GM21619 (cell line): ENCODE measurements around the gene ALKBH3.

Experiments used
- ATAC-seq: cut with Tn5 transposase; IDR thresholded peaks from one replicate; pipeline ENCODE4 v1.9.1; 2021; ENCODE audit not compliant: unreplicated experiment

ALKBH3 gene

DNA sequence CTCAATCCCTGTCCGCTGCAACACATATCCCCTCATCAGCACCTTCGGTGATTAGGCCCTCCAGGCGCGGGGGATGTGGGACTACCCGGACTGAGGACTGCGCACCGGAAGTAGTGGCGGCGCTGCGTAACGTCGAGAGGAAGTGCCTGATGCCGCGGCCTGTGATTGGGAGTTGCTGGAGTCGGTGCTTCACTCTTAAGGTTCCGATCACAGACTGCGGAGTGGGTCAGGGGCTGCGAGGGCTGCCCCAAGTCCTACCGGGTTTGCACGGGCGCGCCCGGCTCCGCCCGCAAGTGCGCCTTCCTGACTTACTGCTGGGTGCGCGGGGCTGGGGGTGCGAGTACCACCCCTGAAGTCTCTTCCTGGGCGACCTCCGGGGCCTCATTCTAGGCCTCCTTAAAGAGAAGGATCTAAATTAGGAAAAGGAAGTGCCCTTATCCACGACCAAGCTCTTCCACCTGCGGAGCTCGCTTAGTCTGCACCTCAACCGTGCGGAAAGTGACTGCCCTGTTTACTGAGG lies at the start of gene ALKBH3:
Gene ALKBH3 (plus strand): TSS at position 192 of the 520 bp plus-strand sequence. CDS start 1,822 bp downstream, outside the sequence.
- peak; percentile 99 for ATAC-seq

DNA sequence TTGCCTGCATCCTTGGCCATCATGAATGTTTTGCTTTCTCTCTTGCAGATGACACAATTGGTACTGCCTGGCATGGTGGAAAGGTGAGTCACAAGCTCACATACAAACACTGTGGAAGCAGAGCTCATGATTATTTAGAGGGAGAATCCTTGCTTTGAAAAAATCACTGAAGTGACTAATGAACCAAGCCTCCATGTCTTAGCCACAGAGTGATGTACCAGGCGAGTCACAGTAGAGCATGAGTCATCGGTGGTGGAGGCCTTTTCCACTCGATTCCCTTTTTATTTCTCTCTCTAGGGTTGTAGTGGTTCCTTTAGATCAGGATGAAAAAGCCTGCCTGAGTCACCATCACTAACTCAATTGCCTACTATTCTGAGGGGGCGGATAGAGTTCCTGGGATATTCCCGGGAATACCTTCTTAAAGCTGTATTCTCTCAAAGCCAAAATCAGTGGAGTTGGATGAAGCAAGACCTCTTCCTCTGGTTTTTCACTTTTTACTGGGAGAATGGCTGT lies 49.6 kb upstream of the ALKBH3 start:
- ATAC-seq = peak; percentile 72

DNA sequence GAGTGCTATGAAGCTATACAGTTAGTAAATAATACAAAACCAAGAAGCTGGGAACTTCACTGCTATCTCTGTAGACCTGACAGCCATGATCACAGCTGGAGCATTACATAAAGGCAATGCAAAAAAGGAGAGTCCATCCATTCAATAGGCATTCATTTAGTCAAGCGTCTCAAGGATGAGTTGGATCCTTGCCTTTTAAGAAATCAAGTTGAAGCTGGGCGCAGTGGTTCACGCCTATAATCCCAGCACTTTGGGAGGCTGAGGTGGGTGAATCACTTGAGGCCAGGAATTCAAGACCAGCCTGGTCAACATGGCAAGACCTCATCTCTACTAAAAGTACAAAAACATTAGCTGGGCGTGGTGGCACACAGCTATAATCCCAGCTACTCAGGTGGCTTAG lies 48.1 kb upstream of the ALKBH3 start:
- ATAC-seq = no peak

DNA sequence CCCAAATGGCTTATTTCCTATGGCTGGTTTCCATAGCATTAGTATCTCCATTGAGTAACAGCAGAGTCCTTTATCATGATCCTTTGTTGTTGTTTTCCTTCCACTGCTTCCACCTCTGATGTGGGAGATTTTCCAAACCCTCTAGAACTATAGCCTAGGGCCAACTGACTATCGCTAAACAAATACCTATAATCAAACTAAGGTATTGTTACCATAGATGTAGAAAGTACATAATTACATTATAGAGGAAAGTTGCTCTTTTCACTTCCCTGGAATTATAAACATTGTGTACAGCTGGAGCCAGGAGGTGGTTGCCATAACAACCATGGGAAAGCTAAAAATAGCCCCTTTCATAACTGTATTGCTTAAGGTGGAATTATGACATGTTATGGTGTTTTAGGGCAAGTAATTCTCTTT lies 47.0 kb upstream of the ALKBH3 start:
- ATAC-seq = no peak

DNA sequence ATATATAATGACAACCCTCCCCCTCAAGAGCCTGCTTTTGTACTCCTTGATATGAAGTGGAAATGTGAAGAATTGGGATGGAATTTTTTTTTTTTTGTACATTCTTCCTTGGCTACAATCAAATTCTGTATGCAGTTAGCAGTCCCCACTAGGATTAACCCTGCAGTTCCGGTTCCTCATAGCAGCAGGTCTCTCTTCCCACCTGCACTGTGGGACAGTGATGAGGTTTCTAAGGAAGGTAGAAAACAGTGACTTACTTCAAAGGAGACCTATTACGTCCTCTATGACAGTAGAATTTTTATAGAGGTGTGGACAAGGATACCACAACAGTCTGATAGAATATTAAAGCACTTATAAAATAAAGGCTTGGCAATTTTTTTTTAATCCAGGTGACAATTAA lies 46.3 kb upstream of the ALKBH3 start:
- ATAC-seq = no peak

DNA sequence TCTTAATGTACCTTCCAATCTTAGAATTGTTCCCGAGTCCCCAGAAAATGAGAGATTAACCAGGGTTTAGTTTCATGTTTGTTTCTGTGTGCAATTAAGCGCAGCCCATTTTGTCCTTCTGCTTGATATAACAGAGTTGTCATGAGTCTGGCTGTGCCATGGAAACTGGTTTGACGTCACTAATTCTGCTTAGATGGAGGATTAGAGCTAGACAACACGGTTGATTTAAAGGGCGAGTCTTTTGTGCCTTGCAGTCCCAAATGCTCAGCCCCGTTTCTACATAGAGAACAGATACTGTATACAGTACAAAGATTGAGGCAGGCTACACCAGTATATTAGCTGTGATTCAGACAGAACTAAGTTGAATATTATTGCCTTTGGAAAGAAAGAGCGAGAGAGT lies 45.5 kb upstream of the ALKBH3 start:
- ATAC-seq = no peak

DNA sequence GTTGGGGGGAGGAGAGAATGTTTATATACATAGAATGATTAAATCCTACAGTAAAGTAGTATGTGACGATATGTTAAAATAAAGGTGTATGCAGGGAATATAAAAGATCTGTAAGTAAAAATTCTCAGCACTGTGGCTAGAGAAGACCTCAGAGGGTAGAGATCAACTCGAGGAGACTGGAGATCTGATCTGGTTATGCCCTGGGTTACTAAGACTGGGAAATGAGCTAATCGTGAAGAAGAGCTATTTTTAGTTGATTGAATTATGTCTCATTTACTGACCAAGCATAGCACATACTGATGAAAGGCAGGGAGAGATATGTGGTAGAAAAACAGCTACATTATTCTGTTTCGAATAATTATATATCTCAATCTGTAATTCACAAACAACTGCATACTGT lies 42.8 kb upstream of the ALKBH3 start:
- no peak for ATAC-seq

DNA sequence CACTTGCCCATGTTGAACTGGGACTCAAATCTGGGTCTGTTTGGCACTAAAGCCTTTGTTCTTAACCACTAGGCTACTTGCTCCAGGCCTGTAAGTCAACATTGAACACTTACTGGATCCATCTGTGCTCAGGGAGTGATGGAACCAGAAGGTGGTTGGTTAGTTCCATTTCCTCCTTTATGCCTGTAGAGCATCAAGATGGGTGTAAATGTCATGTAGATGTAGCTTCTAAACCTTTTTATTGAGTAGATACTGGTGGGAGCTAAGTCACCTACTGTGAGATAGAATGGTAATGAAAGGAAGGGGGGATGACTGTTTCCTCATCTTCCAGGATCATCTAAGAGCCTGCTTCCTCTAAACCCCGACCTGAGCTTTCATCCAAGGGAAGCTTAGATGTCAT lies 38.6 kb upstream of the ALKBH3 start:
- ATAC-seq = no peak

DNA sequence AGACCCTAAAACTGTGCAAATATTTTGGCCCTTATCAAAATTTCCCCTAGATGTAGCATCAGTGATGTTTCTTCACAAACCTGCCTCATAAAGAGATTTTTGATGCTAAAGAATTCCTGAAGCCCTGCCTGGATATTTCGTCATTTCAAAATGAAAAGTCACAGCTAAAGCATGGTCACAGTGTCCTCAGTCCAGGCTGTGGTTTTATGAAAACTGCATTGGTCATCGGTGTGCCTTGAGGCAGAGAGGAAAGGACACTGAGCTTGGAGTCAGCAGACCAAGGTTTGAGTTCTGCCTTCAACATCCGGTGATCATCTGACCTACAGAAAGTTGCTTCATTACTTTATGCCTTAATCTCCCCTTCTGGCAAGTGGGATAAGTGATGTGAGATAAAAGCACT lies 34.8 kb upstream of the ALKBH3 start:
- ATAC-seq = no peak

DNA sequence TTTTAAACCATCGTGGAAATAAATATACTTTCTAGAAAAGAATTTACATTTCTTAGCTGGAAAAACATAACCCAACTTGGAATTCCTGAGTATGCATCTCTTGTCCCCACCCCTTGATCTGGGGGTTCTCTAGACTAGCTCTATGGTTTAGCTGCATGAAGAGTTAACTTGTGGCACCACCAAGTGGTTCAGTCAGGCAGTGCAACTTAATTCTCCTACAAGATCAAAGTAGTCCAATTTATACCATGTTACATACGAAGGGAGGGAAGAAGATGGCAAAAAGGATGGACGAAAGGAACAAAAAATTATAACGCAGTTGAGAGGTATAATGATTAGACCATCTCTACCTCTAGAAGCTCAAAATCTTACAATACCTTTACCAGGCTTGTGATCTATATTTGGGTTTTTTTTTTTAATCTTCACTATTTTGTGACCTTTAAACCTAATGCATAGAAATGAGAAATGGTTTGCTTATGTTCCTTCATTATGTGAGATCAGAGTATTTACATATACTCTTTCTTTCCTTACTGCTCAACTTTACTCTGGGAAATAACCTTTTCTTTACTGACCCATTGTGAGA lies 28.5 kb upstream of the ALKBH3 start:
- ATAC-seq = peak; percentile 75

DNA sequence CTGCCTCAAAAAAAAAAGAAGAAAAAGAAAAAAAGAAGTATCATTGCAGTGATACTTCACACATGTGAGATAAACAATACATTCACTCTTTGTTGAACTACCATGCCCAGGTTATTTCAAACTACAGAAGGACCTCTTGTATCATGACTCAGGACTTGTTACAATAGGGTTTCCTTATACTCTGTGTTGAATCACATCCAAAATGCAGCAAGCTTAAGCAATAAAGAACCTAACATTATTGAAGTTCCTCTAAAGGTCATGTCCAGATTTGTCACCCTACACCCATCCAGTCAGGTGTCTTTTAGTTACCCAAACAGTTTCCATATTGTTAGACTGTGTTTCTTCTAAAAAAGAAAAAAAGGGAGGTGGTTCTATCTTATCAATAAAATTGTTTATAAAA lies 26.9 kb upstream of the ALKBH3 start:
- no peak for ATAC-seq

DNA sequence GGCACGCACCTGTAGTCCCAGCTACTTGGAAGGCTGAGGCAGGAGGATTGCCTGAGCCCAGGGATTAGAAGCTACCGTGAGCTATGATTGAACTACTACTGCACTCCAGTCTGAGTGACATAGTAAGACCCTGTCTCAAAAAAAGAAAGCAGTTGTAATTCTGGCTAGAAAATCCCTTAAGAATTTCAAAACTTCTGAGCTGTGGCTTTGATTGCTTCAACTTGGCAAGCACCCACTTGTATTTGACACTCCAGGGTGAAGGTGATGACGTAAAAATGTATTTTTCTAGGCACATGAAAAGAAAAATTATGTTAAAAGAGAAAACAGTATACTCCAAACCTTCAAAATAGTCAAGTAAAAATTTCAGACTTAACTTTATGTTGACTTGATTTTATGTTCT lies 23.6 kb upstream of the ALKBH3 start:
- no peak for ATAC-seq

DNA sequence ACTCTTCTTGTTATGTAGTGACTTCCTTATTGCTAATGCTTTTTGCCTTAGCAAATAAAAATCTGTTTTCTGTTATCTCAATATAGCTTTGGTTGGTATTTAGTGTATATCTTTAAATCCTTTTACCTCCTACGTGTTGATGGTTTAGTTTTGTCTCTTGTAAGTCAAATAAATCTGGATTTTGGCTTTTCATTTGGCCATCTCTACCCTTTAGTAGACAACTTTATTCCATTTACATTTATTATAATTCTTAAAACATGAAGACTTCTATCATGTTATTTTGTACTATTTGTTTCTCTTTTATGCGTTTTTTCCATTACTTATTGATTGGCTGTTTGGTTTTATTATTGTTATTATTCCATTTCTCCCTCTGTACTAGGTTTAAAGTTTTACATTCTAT lies 19.5 kb upstream of the ALKBH3 start:
- no peak for ATAC-seq

DNA sequence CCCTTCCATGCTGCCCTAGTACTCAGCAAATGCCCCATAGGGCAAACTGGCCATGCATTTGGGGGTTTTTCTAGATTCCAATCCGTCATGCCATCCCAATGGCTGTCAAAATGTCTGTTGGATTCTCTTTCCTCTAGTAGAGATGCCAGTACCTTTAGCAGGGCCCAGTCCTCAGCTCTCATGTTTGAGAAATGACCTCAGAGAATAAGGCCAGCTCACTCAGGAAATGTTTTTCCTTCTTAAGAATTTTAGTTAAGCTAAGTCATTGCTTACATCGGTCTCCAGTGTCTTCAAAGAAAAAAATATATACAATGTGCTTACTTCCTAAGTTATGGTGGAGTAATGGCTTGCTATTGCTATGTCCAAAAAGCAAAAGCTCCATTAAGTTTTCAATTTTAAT lies 14.1 kb upstream of the ALKBH3 start:
- no peak for ATAC-seq

DNA sequence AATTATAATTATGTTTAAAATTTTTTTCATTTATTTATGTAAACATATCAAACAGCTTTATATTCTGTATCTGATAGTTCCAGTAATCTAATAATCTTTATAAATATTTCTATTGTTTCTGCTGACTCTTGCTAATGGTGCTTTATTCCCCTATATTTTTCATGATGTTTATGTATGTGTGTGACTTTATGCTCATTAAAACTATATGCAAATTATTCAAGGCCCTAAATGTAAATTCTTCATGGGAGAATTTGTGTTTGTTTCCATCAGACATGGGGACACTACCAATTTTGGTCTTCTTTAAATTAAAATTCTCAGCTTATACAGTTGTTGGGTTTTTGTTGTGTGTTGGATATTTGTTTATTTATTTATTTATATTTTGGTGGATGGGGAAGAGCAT lies 13.7 kb upstream of the ALKBH3 start:
- ATAC-seq = no peak

DNA sequence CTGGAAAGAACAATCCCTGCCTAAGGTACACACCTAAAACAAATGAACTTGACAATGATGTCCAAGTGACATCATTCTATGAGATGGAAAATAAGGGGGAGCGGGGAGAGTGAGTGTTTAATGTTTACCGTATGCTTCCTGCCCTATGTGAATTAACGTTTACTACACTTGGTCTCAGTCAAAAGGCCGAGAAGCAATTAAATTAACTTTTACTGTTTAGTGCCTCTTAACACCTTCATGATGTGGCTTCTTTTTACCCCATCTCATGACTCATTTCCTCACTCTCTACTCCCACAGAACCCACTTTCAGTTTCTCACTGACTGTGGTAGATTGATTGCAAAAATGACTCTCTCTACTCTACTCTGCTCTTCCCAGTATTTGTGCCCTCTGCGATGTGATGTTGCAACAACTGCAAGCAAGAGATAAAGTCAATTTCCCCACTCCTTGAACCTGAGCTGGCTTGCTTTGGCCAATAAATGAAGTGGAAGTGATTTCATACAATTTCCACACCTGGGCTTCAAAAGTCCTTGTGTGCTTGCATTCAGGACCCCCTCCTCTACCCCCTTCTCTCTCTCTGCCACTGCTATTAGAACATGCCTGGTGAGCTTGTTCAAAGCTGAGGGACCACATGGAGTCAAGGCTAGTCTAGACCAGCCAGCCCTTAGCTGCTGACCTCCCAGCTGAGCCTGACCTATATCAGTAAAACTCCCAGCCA lies 11.6 kb upstream of the ALKBH3 start:
- peak; percentile 100 for ATAC-seq

DNA sequence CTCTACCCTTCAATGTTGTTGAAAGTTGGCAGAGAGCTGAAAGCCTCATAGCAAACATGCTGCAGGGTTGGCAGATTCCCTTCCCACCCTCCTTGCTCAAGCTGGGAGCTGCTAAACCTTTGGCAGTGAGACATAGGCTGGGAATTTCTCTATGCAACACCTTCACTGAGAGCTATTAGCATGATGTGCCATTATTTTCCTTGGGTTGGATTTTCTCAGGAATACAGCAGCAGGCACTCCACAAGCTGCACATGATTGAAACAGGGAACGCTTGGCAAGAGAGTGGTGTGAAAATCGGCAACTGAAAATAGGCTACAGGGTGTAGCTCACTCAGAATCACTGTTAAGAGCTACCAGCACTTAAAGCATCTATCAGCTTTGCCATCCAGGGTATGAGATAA lies 9.6 kb upstream of the ALKBH3 start:
- no peak for ATAC-seq

DNA sequence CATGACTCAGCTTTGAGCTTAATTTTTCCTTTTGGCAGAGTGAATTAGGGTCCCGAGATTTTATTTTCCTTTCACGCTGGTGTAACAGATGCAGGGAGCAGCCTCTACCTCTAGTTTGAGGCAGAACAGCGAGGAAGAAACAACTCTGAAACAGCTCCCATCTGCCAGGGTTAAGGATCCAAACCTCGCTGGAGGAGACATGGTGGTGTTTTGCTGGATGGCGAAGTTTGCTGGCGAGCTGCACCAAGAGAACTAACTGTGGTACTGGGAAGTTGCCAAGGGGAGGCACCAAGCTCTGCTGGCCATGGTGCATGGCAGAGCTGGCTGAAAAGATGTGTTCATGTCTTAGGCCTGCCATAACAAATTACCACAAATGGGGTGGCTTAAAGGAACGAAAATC lies 7.6 kb upstream of the ALKBH3 start:
- ATAC-seq = no peak

DNA sequence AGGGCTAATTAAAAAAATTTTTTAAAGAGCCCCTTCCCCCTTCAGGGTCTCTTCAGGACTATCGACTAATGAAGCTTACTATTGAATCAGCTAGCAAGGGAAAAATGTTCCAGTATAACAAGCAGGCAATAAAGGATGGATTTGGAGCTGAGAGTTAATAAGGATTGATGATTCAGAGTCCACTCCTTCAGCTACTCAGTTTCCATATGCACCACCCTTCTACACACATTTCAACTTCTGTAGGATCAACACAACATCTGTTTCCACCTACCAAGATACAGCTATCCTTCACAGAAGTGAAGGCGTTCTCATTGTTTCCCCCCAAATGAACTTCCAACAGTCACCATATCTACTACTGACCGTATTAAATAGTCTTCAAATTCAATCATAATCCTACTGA lies 6.6 kb upstream of the ALKBH3 start:
- no peak for ATAC-seq

DNA sequence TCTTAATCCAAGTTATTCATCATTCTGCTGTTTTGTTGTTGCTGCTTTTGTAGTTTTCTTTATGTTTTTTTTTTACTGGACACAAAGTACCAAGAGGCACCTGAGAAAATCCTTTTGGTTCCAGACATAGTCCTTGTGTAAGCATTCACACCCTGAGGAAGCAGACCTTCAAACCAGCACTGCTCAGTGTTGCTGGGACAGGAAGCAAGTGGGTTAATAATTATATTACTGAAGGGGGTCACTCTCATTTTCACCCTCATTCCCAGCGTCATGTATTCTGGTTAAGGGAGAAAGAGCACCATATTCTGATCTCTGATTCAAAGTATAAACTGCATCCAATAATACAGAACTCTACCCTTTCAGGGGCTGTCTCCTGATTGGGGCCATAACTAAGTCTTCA lies 5.9 kb upstream of the ALKBH3 start:
- ATAC-seq = peak; percentile 80

DNA sequence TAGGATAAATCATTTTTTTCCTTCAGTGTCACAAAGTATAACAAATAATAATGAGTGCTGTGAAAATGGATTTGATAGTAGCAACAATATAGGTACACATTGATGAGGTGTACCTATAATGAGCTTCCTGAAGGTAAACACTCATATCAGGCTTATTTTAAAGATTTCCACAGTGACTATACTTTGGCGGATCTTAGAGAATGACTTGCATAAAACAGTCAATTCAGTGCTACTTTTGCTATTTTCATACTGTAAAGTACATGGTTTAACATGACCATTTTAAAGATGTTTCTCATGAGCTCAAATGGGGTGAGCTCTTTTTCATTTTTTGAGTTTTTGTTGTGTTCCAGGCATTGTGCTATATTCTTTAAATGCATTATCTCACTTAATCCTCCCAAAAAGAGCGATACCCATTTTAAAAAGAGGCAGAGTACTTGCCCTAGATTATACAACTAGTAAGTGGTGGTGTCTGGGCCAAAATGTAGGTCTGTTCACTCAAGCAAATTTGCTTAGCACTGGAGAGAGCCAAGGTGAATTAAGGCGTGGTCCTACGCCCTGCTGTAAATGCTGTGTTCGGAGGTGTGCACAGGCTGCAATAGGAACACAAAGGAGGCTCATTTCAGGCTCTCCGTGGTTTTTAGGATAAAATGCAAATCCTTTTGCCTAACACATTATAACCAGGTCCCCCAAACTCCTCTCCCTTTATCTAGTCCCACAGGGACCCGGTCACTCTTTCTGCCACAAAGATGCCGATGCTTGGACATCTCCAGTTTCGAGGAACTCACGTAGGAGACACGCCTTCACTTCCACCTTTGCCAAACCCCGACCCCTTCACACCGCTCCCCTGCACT lies 617 bp upstream of the ALKBH3 start:
- ATAC-seq = no peak

DNA sequence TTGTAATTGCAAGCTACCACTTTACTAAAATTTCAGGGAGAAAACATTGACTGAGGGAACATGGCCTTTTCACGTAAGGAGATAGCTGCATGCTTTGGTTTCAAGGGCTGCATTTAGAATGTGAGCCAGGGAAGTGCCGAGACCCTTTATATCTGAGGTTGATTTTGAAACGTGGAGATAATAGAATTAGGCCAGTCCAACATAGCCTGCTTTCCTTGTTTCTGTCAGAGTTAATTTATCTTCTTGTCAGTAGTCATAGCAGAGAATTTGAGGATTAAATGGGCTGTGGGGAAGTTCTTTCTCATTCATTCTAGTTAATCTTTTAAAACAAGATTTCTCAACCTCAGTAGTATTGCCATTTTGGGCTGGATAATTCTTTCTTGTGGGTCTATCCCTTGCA lies 12.2 kb downstream of the ALKBH3 start:
- no peak for ATAC-seq
